ENCODE measurements around the gene REXO1.

The REXO1 gene

DNA sequence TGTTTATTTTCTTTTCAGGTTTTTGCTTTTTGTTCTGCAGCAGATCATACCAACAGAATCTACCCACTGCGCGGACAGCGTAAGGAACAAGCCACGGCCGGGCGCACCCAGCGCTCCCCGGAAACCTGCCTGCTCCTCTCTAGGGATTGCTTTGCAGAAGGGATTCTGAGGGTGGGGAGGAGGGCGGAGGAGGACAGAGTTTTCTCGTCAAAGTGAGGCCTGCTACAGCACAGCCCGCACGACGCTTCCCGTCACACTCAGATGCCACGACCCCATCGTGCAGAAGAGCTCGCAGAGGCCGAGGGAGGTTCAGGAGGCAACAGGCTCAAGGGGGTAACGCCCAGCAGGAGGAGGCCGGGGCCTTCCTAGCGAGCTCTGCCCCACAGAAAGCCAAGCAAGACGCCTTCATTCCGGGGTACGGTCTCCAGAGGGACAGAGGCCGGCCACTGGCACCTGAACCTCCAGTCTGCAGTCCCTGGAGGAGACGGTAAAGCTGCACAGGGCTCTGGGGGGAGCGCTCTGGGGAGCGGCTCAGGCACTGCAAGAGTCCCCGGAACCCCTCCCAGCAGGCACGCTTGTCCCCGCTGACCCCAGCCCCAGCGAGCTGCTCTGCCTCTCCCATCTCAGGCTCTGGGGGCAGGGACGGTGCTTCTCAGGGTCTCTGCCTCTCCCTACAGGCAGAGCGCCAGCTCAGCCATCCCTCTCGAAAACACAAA lies 6.9 kb downstream of the REXO1 start:
- Histone ChIP-seq H3K4me2 (ENCODE audit: low read length, poor library complexity, severe bottlenecking) (no peak overlapping the region), H4K91ac (ENCODE audit: low read length) (no peak overlapping the region), H2BK120ac (ENCODE audit: low read depth, low read length) (no peak overlapping the region), H3K4ac (ENCODE audit: low read depth in 1 of 2, low read length in 2 of 2) (no peak overlapping the region), H2BK12ac (ENCODE audit: low read length in 2 of 2) (no peak overlapping the region), H3K23ac (ENCODE audit: low read length in 2 of 2) (no peak overlapping the region), H3K9ac (ENCODE audit: low read length) (peak overlapping the region; percentile 49), H3K27me3 (ENCODE audit: control insufficient read depth in 1 of 2, insufficient read depth in 1 of 2, low read length in 2 of 2) (no peaks in the 10 kb centered on the region), H2BK15ac (ENCODE audit: low read depth, poor library complexity, severe bottlenecking) (no peak overlapping the region), H3K18ac (ENCODE audit: low read depth in 1 of 2, low read length in 2 of 2) (no peak overlapping the region), H3K36me3 (ENCODE audit: control insufficient read depth in 1 of 2, insufficient read depth in 2 of 2, low read depth in 1 of 2, low read length in 2 of 2) (peaks cover 0 to 50% of the 10 kb centered on the region in 2 experiments), H4K8ac (ENCODE audit: low read length) (no peak overlapping the region), H3K9me3 (ENCODE audit: control insufficient read depth, low read length) (no peaks in the 10 kb centered on the region), H3K14ac (ENCODE audit: low read length in 2 of 2) (no peak overlapping the region), H3K79me1 (replicated peaks; ENCODE audit: low read length, poor library complexity, severe bottlenecking) (peaks cover 4% of the 10 kb centered on the region), H3K4me1 (ENCODE audit: control insufficient read depth, insufficient read depth, low read depth, low read length) (peaks cover 32% of the 10 kb centered on the region), H2BK5ac (ENCODE audit: low read depth, low read length, poor library complexity, severe bottlenecking) (no peak overlapping the region), H2AK5ac (ENCODE audit: low read length, severe bottlenecking) (no peak overlapping the region), H3K4me3 (ENCODE audit: insufficient read depth in 1 of 2, low read depth in 1 of 2, low read length in 2 of 2) (no peak overlapping the region), H2AFZ (ENCODE audit: low read depth, low read length) (no peak overlapping the region), H3K27ac (ENCODE audit: low read length, poor library complexity, severe bottlenecking) (no peak overlapping the region)
- no peak for DNase-seq
- WGBS = 89% methylated on average over 35 of the region's 35 CpGs

DNA sequence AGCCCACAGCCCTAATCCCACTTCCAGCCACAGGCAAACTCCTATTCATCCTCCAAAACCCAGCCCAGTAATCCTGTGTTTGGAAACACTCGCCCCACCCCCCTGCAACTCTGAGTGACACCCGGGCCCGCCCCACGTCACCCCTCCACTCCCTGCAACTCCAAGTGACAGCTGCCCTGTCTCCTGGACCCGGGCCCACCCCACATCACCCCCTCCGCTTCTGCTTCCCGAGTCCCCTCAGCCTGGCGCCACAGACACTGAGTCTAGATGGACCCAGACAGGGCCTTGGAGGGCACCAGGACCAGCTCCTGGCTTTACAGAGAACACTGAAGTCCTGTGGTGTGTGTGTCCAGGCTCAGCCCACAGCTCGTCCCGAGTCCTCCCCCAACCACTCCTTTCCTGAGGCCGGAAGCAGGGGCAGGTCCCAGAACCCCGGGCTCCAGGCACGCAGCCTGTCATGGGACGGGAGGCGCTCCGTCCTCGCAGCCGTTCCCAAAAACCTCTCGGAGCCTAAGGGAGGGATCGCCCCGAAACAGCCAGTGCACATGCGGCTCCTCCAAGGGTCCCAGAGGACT lies 7.7 kb downstream of the REXO1 start:
- no peak overlapping the region for H4K91ac ChIP-seq (ENCODE audit: low read length)
- H3K23ac ChIP-seq (ENCODE audit: low read length in 2 of 2) = no peak overlapping the region
- H3K4me1 ChIP-seq (ENCODE audit: control insufficient read depth, insufficient read depth, low read depth, low read length) = peaks cover 26% of the 10 kb centered on the region
- no peak overlapping the region for H2BK15ac ChIP-seq (ENCODE audit: low read depth, poor library complexity, severe bottlenecking)
- peaks cover 9% of the 10 kb centered on the region for H3K79me1 ChIP-seq (replicated peaks; ENCODE audit: low read length, poor library complexity, severe bottlenecking)
- peak overlapping the region; percentile 49 for H3K9ac ChIP-seq (ENCODE audit: low read length)
- peaks cover 0 to 47% of the 10 kb centered on the region in 2 experiments for H3K36me3 ChIP-seq (ENCODE audit: control insufficient read depth in 1 of 2, insufficient read depth in 2 of 2, low read depth in 1 of 2, low read length in 2 of 2)
- H2BK5ac ChIP-seq (ENCODE audit: low read depth, low read length, poor library complexity, severe bottlenecking) = no peak overlapping the region
- H3K27me3 ChIP-seq (ENCODE audit: control insufficient read depth in 1 of 2, insufficient read depth in 1 of 2, low read length in 2 of 2) = no peaks in the 10 kb centered on the region
- no peak overlapping the region for H3K18ac ChIP-seq (ENCODE audit: low read depth in 1 of 2, low read length in 2 of 2)
- H2AK5ac ChIP-seq (ENCODE audit: low read length, severe bottlenecking) = no peak overlapping the region
- H3K27ac ChIP-seq (ENCODE audit: low read length, poor library complexity, severe bottlenecking) = no peak overlapping the region
- H3K4ac ChIP-seq (ENCODE audit: low read depth in 1 of 2, low read length in 2 of 2) = no peak overlapping the region
- H2BK120ac ChIP-seq (ENCODE audit: low read depth, low read length) = no peak overlapping the region
- 86% methylated on average over 22 of the region's 22 CpGs for WGBS
- no peak for DNase-seq
- H2AFZ ChIP-seq (ENCODE audit: low read depth, low read length) = no peak overlapping the region
- no peak overlapping the region for H3K4me2 ChIP-seq (ENCODE audit: low read length, poor library complexity, severe bottlenecking)
- no peak overlapping the region for H4K8ac ChIP-seq (ENCODE audit: low read length)
- H3K9me3 ChIP-seq (ENCODE audit: control insufficient read depth, low read length) = no peaks in the 10 kb centered on the region
- H3K4me3 ChIP-seq (ENCODE audit: insufficient read depth in 1 of 2, low read depth in 1 of 2, low read length in 2 of 2) = no peak overlapping the region
- H2BK12ac ChIP-seq (ENCODE audit: low read length in 2 of 2) = no peak overlapping the region
- no peak overlapping the region for H3K14ac ChIP-seq (ENCODE audit: low read length in 2 of 2)

DNA sequence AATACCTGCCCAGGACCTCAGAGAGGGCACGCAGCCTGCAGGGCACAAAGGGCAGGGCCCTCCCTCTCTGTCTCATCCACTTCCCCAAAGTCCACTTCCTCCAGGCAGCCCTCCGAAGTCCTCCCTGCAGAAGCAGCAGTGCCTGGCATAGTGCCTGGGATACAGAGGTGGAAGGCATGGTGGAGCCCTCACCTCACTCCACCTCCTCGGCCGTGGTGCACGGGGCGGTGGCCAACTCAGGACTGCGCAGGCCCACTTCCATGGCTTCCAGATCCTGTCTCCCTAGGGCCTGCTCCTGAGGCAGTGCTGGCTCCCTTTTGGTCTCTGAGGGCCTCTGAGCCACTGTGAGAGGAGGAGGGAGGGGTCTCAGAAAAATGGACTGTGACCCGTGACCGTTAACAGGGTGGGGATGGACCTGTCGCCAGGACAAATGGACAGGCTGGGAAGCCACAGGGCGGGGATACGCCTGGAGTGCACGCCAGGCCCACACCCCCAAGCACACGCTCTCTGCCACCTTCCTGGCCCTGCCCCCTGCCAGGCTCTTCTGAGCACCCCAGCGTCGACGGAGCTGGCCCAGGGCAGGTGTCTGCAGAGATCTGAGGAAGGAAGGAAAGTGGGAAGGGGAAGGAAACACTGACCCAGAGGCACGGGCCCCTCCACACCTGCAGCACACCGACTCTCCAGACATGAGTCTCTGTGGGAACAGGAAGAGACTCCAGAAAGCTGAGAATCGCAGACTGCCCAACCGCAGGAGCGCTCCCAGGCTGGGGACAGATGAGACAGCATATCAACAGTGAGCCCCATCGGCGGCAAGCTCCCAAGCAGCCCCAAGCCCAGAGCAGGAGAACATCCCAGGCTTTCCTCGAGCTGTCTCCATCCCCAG lies 8.4 kb downstream of the REXO1 start:
- no peaks in the 10 kb centered on the region for H3K27me3 ChIP-seq (ENCODE audit: control insufficient read depth in 1 of 2, insufficient read depth in 1 of 2, low read length in 2 of 2)
- no peak overlapping the region for H3K18ac ChIP-seq (ENCODE audit: low read depth in 1 of 2, low read length in 2 of 2)
- H3K14ac ChIP-seq (ENCODE audit: low read length in 2 of 2) = no peak overlapping the region
- no peak overlapping the region for H2BK120ac ChIP-seq (ENCODE audit: low read depth, low read length)
- H3K4me2 ChIP-seq (ENCODE audit: low read length, poor library complexity, severe bottlenecking) = no peak overlapping the region
- no peak overlapping the region for H2AK5ac ChIP-seq (ENCODE audit: low read length, severe bottlenecking)
- no peak overlapping the region for H3K23ac ChIP-seq (ENCODE audit: low read length in 2 of 2)
- H3K4ac ChIP-seq (ENCODE audit: low read depth in 1 of 2, low read length in 2 of 2) = no peak overlapping the region
- WGBS = 92% methylated on average over 23 of the region's 25 CpGs
- H2BK5ac ChIP-seq (ENCODE audit: low read depth, low read length, poor library complexity, severe bottlenecking) = no peak overlapping the region
- DNase-seq = no peak
- H3K9me3 ChIP-seq (ENCODE audit: control insufficient read depth, low read length) = no peaks in the 10 kb centered on the region
- H4K91ac ChIP-seq (ENCODE audit: low read length) = no peak overlapping the region
- H4K8ac ChIP-seq (ENCODE audit: low read length) = no peak overlapping the region
- H3K9ac ChIP-seq (ENCODE audit: low read length) = no peak overlapping the region
- H3K27ac ChIP-seq (ENCODE audit: low read length, poor library complexity, severe bottlenecking) = no peak overlapping the region
- no peak overlapping the region for H3K4me3 ChIP-seq (ENCODE audit: insufficient read depth in 1 of 2, low read depth in 1 of 2, low read length in 2 of 2)
- H2BK12ac ChIP-seq (ENCODE audit: low read length in 2 of 2) = no peak overlapping the region
- peaks cover 0 to 45% of the 10 kb centered on the region in 2 experiments for H3K36me3 ChIP-seq (ENCODE audit: control insufficient read depth in 1 of 2, insufficient read depth in 2 of 2, low read depth in 1 of 2, low read length in 2 of 2)
- H3K4me1 ChIP-seq (ENCODE audit: control insufficient read depth, insufficient read depth, low read depth, low read length) = peaks cover 22% of the 10 kb centered on the region
- H2AFZ ChIP-seq (ENCODE audit: low read depth, low read length) = no peak overlapping the region
- peaks cover 11% of the 10 kb centered on the region for H3K79me1 ChIP-seq (replicated peaks; ENCODE audit: low read length, poor library complexity, severe bottlenecking)
- H2BK15ac ChIP-seq (ENCODE audit: low read depth, poor library complexity, severe bottlenecking) = no peak overlapping the region

DNA sequence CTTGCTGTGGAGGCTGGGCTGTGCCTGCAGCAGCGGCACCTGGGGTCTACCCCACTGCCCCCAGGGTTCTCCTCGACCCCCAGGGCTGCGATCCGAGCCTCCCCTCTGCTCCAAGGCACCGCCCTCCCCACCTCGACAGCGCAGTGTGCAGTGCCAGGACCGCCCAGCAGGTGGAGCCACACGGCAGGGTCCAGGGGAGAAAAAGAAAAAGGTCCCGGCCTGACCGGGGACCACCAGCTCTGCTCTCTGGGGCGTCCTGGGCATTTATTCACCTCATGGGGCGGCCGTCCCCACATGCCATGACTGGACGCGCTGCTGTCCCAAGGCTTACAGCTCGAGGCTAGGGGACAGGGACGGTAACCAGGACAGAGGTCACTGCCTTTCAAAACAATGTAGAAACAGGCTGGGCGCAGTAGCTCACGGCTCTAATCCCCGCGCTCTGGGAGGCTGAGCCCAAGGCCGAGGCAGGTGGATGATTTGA lies 10.6 kb downstream of the REXO1 start:
- Histone ChIP-seq H3K27ac (ENCODE audit: low read length, poor library complexity, severe bottlenecking) (no peak overlapping the region), H2AFZ (ENCODE audit: low read depth, low read length) (no peak overlapping the region), H2BK120ac (ENCODE audit: low read depth, low read length) (no peak overlapping the region), H3K4me2 (ENCODE audit: low read length, poor library complexity, severe bottlenecking) (no peak overlapping the region), H3K18ac (ENCODE audit: low read depth in 1 of 2, low read length in 2 of 2) (no peak overlapping the region), H3K4me1 (ENCODE audit: control insufficient read depth, insufficient read depth, low read depth, low read length) (peaks cover 21% of the 10 kb centered on the region), H2AK5ac (ENCODE audit: low read length, severe bottlenecking) (no peak overlapping the region), H4K8ac (ENCODE audit: low read length) (peak overlapping the region; percentile 42), H3K9me3 (ENCODE audit: control insufficient read depth, low read length) (no peaks in the 10 kb centered on the region), H2BK12ac (ENCODE audit: low read length in 2 of 2) (peak overlapping the region in 1 of 2 experiments; percentile 18), H3K4ac (ENCODE audit: low read depth in 1 of 2, low read length in 2 of 2) (no peak overlapping the region), H3K27me3 (ENCODE audit: control insufficient read depth in 1 of 2, insufficient read depth in 1 of 2, low read length in 2 of 2) (no peaks in the 10 kb centered on the region), H3K23ac (ENCODE audit: low read length in 2 of 2) (no peak overlapping the region), H3K79me1 (replicated peaks; ENCODE audit: low read length, poor library complexity, severe bottlenecking) (peaks cover 19% of the 10 kb centered on the region), H2BK5ac (ENCODE audit: low read depth, low read length, poor library complexity, severe bottlenecking) (no peak overlapping the region), H3K4me3 (ENCODE audit: insufficient read depth in 1 of 2, low read depth in 1 of 2, low read length in 2 of 2) (no peak overlapping the region), H3K36me3 (ENCODE audit: control insufficient read depth in 1 of 2, insufficient read depth in 2 of 2, low read depth in 1 of 2, low read length in 2 of 2) (peaks cover 0 to 44% of the 10 kb centered on the region in 2 experiments), H4K91ac (ENCODE audit: low read length) (no peak overlapping the region), H3K9ac (ENCODE audit: low read length) (peak overlapping the region; percentile 48), H2BK15ac (ENCODE audit: low read depth, poor library complexity, severe bottlenecking) (no peak overlapping the region), H3K14ac (ENCODE audit: low read length in 2 of 2) (no peak overlapping the region)
- no peak for DNase-seq
- 50% methylated on average over 23 of the region's 23 CpGs for WGBS

All from mesenchymal stem cell (in vitro differentiated cells and primary cell).